Caco-2 (cell line): Measurements from ENCODE around the gene E2F1. TPM values are rescaled to one million over a fixed set of nuclear protein-coding genes. Genes with fewer than 3 reads are reported as not detected.

Experiments
- BruUV-seq: library from RNA; stranded (reverse); fragments of 400-500 nt; replicated peaks from 2 replicates; lab custom pipeline; 2021; lab: Mats Ljungman, UMichigan
- CTCF ChIA-PET: fragments of 300-600 bp; sonication (Branson Sonifier 250); formaldehyde crosslinking; loops from one replicate; lab custom pipeline; 2022; ENCODE audit warnings: antibody characterized with exemption; lab: Charles Lee
- POLR2A ChIA-PET: fragments of 300-600 bp; sonication (Branson Sonifier 250); formaldehyde crosslinking; loops from one replicate; lab custom pipeline; 2022; ENCODE audit warnings: antibody characterized with exemption; lab: Charles Lee
- DNase-seq, 2 experiments: peaks; one replicate each; pipeline versions ENCODE4 v3.0.0 to v3.0.0-alpha.2; 2020 to 2022
- H3K27me3 ChIP-seq: replicated peaks from 2 replicates; pipeline ENCODE4 v1.6.0; 2011; ENCODE audit warnings: low read length; ENCODE audit not compliant: control insufficient read depth, insufficient read depth
- H3K36me3 ChIP-seq: 2 replicates; pipeline ENCODE4 v1.5.1; 2011; ENCODE audit warnings: low read length; ENCODE audit not compliant: control insufficient read depth, insufficient read depth
- H3K4me1 ChIP-seq: fragments of 250-450 bp; sonication (Bioruptor Pico); 2 replicates; pipeline ENCODE4 v1.5.1; 2020; ENCODE audit warnings: mild to moderate bottlenecking
- H3K4me3 ChIP-seq: 2 replicates; pipeline ENCODE4 v1.5.1; 2011; ENCODE audit warnings: low read depth, mild to moderate bottlenecking, control low read depth, low read length
- H3K9me3 ChIP-seq: fragments of 250-450 bp; sonication (Bioruptor Pico); 2 replicates; pipeline ENCODE4 v1.5.1; 2020; ENCODE audit warnings: mild to moderate bottlenecking, moderate library complexity
- H3K27ac Mint-ChIP-seq: one replicate; pipeline ENCODE4 v1.8.0; 2022; ENCODE audit warnings: mixed read lengths; ENCODE audit not compliant: unreplicated experiment
- H3K27me3 Mint-ChIP-seq: one replicate; pipeline ENCODE4 v1.8.0; 2022; ENCODE audit warnings: mixed read lengths; ENCODE audit not compliant: insufficient read depth, unreplicated experiment
- H3K36me3 Mint-ChIP-seq: one replicate; pipeline ENCODE4 v1.8.0; 2022; ENCODE audit warnings: mild to moderate bottlenecking, mixed read lengths; ENCODE audit not compliant: insufficient read depth, unreplicated experiment
- H3K4me1 Mint-ChIP-seq: one replicate; pipeline ENCODE4 v1.8.0; 2022; ENCODE audit warnings: low read depth, mixed read lengths; ENCODE audit not compliant: unreplicated experiment
- H3K4me3 Mint-ChIP-seq: one replicate; pipeline ENCODE4 v1.8.0; 2022; ENCODE audit warnings: mild to moderate bottlenecking, moderate library complexity, mixed read lengths; ENCODE audit not compliant: unreplicated experiment
- H3K9me3 Mint-ChIP-seq: one replicate; pipeline ENCODE4 v1.8.0; 2022; ENCODE audit warnings: mixed read lengths; ENCODE audit not compliant: unreplicated experiment
- CTCF ChIP-seq, 2 experiments: fragments of 200-600 bp in 1 of 2; IDR thresholded peaks; 1 replicate in 1 of 2; 2 replicates in 1 of 2; pipeline versions ENCODE4 v1.5.1 to v1.8.0; 2011 to 2022; ENCODE audit warnings: antibody characterized with exemption in 1 of 2, control low read depth in 1 of 2, inconsistent platforms in 1 of 2, low read depth in 1 of 2, low read length in 1 of 2, mild to moderate bottlenecking in 1 of 2, moderate library complexity in 1 of 2; ENCODE audit not compliant: insufficient read depth in 1 of 2, severe bottlenecking in 1 of 2, unreplicated experiment in 1 of 2
- intact Hi-C: fragments of 100-400 bp; cut with micrococcal nuclease; formaldehyde crosslinking; loops from one replicate; pipeline ENCODE4 v1.10.0; 2022; ENCODE audit not compliant: unreplicated experiment
- total RNA-seq: library from RNA; stranded (reverse); gene quantifications from 2 replicates; pipeline ENCODE4 v1.2.3, GENCODE V29; 2022

The E2F1 gene
- total RNA-seq, 1 experiment from 2014 or later: 74.7 TPM

DNA sequence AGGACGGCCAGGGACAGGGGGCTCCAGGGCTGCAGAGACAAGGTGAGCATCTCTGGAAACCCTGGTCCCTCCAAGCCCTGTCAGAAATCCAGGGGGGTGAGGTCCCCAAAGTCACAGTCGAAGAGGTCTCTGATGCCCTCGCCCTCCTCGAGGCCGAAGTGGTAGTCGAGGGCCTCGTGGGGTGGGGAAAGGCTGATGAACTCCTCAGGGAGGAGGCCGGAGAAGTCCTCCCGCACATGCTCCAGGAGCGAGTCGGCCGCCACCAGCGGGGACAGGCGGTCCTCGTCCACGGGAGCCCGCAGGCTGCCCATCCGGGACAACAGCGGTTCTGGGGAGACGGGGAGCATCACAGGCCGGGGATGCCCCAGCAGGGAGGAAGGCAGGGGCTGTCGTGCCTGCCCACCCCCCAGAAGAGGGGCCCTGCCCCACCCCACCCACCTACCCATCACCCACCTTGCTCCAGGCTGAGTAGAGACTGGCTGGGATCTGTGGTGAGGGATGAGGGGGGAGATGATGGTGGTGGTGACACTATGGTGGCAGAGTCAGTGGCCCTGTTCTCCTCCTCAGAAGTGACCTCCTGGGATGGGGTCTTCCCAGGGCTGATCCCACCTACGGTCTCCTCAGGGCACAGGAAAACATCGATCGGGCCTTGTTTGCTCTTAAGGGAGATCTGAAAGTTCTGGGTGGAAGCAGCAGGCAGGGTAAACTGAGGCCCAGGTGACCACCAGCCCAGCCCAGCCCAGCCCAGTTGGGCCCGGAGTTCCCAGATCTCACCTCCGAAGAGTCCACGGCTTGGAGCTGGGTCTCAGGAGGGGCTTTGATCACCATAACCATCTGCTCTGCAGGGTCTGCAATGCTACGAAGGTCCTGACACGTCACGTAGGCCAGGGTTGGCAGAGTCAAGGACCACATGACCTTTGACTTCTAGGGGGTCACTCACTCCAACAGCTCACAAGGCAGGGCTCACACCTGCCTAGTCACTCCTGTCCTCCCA, 9.2 kb downstream of the E2F1 start:
- ChIA-PET POLR2A (interaction anchor here (1.0 kb wide), 1 partner anchor 10 kb away, joined by 4 read pairs; the partner anchor contains the start of gene ACTL10), CTCF (no interaction called here)
- H3K27me3 ChIP-seq: no peaks in the 10 kb centered on the region
- peaks cover 34% of the 10 kb centered on the region for H3K4me1 Mint-ChIP-seq
- H3K36me3 ChIP-seq: peaks cover 6% of the 10 kb centered on the region; the same call in 1 of the 2 replicates
- intact Hi-C loops: no loop called here
- no peak overlapping the region for H3K4me3 Mint-ChIP-seq
- peaks cover 83% of the 10 kb centered on the region for H3K36me3 Mint-ChIP-seq
- DNase-seq: no peak
- TF ChIP-seq CTCF (IDR thresholded peaks at IDR 0.05; ENCODE audit: insufficient read depth in 1 of 2, low read depth in 1 of 2, low read length in 1 of 2, severe bottlenecking in 1 of 2, unreplicated experiment in 1 of 2): no peak
- H3K27ac Mint-ChIP-seq: no peak overlapping the region
- no peaks in the 10 kb centered on the region for H3K27me3 Mint-ChIP-seq
- no peak overlapping the region for H3K4me3 ChIP-seq
- H3K9me3 ChIP-seq: no peaks in the 10 kb centered on the region
- H3K9me3 Mint-ChIP-seq: no peaks in the 10 kb centered on the region
- peaks cover 18% of the 10 kb centered on the region for H3K4me1 ChIP-seq
- BruUV-seq: no TSS peak

DNA sequence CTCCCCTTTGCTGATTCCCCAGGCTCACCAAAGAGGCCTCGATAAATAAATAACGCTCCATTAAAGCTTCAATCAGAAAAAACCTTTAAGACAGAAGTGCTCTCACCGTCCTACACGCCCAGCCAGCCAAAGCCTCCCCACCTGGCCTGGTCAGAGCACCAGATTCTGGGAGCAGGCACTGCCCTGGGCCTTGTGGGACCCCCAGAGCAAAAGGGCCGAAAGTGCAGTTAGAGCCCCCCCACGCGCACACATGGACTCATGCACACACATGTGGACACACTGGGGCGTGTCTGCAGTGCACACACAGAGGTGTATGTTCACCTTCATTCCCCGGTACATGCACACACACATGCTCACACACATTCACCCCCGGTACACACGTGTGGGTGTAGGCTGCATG, 10.1 kb downstream of the E2F1 start:
- no peaks in the 10 kb centered on the region for H3K9me3 Mint-ChIP-seq
- CTCF ChIA-PET: no interaction called here
- H3K27me3 Mint-ChIP-seq: no peaks in the 10 kb centered on the region
- DNase-seq: no peak
- Histone ChIP-seq H3K4me3 (no peak overlapping the region), H3K27me3 (no peaks in the 10 kb centered on the region), H3K4me1 (peaks cover 18% of the 10 kb centered on the region), H3K36me3 (peaks cover 7% of the 10 kb centered on the region), H3K9me3 (no peaks in the 10 kb centered on the region)
- H3K4me3 Mint-ChIP-seq: peak overlapping the region; percentile 32
- H3K4me1 Mint-ChIP-seq: peaks cover 31% of the 10 kb centered on the region
- POLR2A ChIA-PET: interaction anchor here (1.0 kb wide), 1 partner anchor 9 kb away, joined by 4 read pairs; the partner anchor contains the start of gene ACTL10
- BruUV-seq: no TSS peak
- H3K27ac Mint-ChIP-seq: peak overlapping the region; percentile 73
- H3K36me3 Mint-ChIP-seq: peaks cover 76% of the 10 kb centered on the region
- TF ChIP-seq CTCF (IDR thresholded peaks at IDR 0.05; ENCODE audit: insufficient read depth in 1 of 2, low read depth in 1 of 2, low read length in 1 of 2, severe bottlenecking in 1 of 2, unreplicated experiment in 1 of 2): no peak
- intact Hi-C loops: no loop called here

DNA sequence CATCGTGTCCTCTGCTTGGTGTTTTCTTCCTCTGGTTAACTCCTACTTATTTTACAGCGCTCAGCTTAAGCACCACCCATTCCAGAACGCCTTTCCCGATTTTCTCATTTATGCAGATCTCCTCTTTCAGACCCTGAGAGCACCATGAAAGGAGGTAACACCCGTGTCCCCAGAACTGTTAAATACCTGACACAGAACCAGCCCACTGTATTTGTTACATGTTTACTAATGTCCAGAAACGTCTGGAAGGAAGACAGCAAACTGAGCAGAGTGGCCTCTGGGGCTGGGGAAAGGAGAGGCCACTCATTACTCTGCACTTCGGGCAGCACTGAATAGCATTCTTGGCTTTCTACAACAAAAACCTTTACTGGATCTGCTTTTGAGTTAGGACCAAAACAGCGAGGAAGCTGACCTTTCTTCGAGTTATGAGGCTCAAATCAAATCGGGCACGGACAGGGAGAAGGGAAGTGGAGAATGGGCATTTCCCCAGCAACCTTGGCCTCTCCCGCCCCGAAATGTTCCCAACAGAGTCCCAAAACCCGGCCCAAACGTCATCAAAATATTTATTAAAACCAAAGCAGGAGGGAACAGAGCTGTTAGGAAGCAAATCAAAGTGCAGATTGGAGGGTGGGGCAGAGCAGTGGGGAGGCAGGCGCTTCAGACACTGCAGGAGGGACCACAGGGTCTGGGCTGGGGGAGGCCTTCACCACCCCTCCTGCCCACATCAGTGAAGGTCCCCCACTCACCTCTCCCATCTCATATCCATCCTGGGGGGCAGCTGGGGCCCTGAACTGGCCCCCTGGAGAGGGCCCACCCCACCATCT, 10.8 kb downstream of the E2F1 start:
- no peaks in the 10 kb centered on the region for H3K27me3 ChIP-seq
- CTCF ChIA-PET: interaction anchor here (0.5 to 1.9 kb wide), 3 partner anchors 9 to 489 kb away, joined by 3 to 8 read pairs (median 3); partner anchors contain the start of gene ACTL10

More for the DNA sequence above, 10.8 kb downstream of the E2F1 start:
- Histone ChIP-seq H3K36me3 (peaks cover 8% of the 10 kb centered on the region), H3K4me3 (peak overlapping the region; percentile 85), H3K9me3 (no peaks in the 10 kb centered on the region), H3K4me1 (peaks cover 18% of the 10 kb centered on the region)
- Mint-ChIP-seq H3K36me3 (peaks cover 68% of the 10 kb centered on the region), H3K27me3 (no peaks in the 10 kb centered on the region), H3K9me3 (no peaks in the 10 kb centered on the region), H3K4me3 (peak overlapping the region; percentile 99), H3K27ac (peak overlapping the region; percentile 73), H3K4me1 (peaks cover 31% of the 10 kb centered on the region)
- POLR2A ChIA-PET: interaction anchor here (0.6 to 1.0 kb wide), 4 partner anchors 9 to 22 kb away, joined by 4 read pairs; partner anchors contain the start of gene ACTL10
- DNase-seq: no peak
- no peak for TF ChIP-seq CTCF (IDR thresholded peaks at IDR 0.05; ENCODE audit: insufficient read depth in 1 of 2, low read depth in 1 of 2, low read length in 1 of 2, severe bottlenecking in 1 of 2, unreplicated experiment in 1 of 2)
- no TSS peak for BruUV-seq
- intact Hi-C loops: no loop called here
